ENCODE results near the gene RNU7-1. TPM values are rescaled to one million over a fixed set of nuclear protein-coding genes. Genes with fewer than 3 reads are reported as not detected.
A peak's percentile ranks its signal among the peaks of the same experiment; 100 is the strongest.

The RNU7-1 gene
- total and polyA plus RNA-seq, 2 experiments from 2014 or later: not detected

- Histone ChIP-seq H3K9me3 (ENCODE audit: low read depth) (no peaks in the 10 kb centered on the region), H3K9me2 (replicated peaks; ENCODE audit: insufficient read depth) (no peaks in the 10 kb centered on the region), H3K36me3 (replicated peaks; ENCODE audit: insufficient read depth, low read depth) (peaks cover 3% of the 10 kb centered on the region), H3K27ac (no peak overlapping the region), H3K79me2 (peaks cover 5% of the 10 kb centered on the region), H3K4me1 (ENCODE audit: insufficient read depth) (peaks cover 27% of the 10 kb centered on the region), H2AFZ (no peak overlapping the region), H4K20me1 (ENCODE audit: insufficient read depth, poor library complexity, severe bottlenecking) (no peaks in the 10 kb centered on the region), H3K27me3 (no peaks in the 10 kb centered on the region), H3K4me3 (no peak overlapping the region), H3K4me2 (no peak overlapping the region)
- TF ChIP-seq CTCF (IDR thresholded peaks at IDR 0.05; ENCODE audit: poor library complexity) (no peak), EZH2 (IDR thresholded peaks at IDR 0.05; ENCODE audit: borderline replicate concordance) (no peak), EZH2phosphoT487 (IDR thresholded peaks at IDR 0.05; ENCODE audit: low read depth, severe bottlenecking, unreplicated experiment) (no peak)
- 96% methylated on average over 6 of the region's 6 CpGs for WGBS (ENCODE audit: low lambda C conversion rate, missing lambda C conversion rate)
- DNase-seq (ENCODE audit: low spot score): no peak
Observed at GRCh38 chr12:6978188-6978587, 34.6 kb downstream of the RNU7-1 start.

- no peak overlapping the region for H2AFZ ChIP-seq
- H3K27me3 ChIP-seq: no peaks in the 10 kb centered on the region
- no peaks in the 10 kb centered on the region for H4K20me1 ChIP-seq (ENCODE audit: insufficient read depth, poor library complexity, severe bottlenecking)
- TF ChIP-seq EZH2 (IDR thresholded peaks at IDR 0.05; ENCODE audit: borderline replicate concordance) (no peak), CTCF (IDR thresholded peaks at IDR 0.05; ENCODE audit: poor library complexity) (no peak), EZH2phosphoT487 (IDR thresholded peaks at IDR 0.05; ENCODE audit: low read depth, severe bottlenecking, unreplicated experiment) (no peak)
- no peak overlapping the region for H3K4me2 ChIP-seq
- DNase-seq (ENCODE audit: low spot score): no peak
- no peak overlapping the region for H3K4me3 ChIP-seq
- H3K9me2 ChIP-seq (replicated peaks; ENCODE audit: insufficient read depth): no peaks in the 10 kb centered on the region
- peaks cover 3% of the 10 kb centered on the region for H3K36me3 ChIP-seq (replicated peaks; ENCODE audit: insufficient read depth, low read depth)
- peaks cover 27% of the 10 kb centered on the region for H3K4me1 ChIP-seq (ENCODE audit: insufficient read depth)
- peak overlapping the region; percentile 92 for H3K27ac ChIP-seq
- H3K79me2 ChIP-seq: peaks cover 2% of the 10 kb centered on the region
- H3K9me3 ChIP-seq (ENCODE audit: low read depth): no peaks in the 10 kb centered on the region
- 94% methylated on average over 3 of the region's 3 CpGs for WGBS (ENCODE audit: low lambda C conversion rate, missing lambda C conversion rate)
Observed at GRCh38 chr12:6978611-6979011, 35.0 kb downstream of the RNU7-1 start.

- Histone ChIP-seq H4K20me1 (ENCODE audit: insufficient read depth, poor library complexity, severe bottlenecking) (no peaks in the 10 kb centered on the region), H3K4me1 (ENCODE audit: insufficient read depth) (peaks cover 27% of the 10 kb centered on the region), H3K27me3 (no peaks in the 10 kb centered on the region), H3K27ac (peak overlapping the region; percentile 92), H3K4me2 (no peak overlapping the region), H2AFZ (no peak overlapping the region), H3K9me3 (ENCODE audit: low read depth) (no peaks in the 10 kb centered on the region), H3K79me2 (no peaks in the 10 kb centered on the region), H3K9me2 (replicated peaks; ENCODE audit: insufficient read depth) (no peaks in the 10 kb centered on the region), H3K36me3 (replicated peaks; ENCODE audit: insufficient read depth, low read depth) (peaks cover 3% of the 10 kb centered on the region), H3K4me3 (no peak overlapping the region)
- 95% methylated on average over 6 of the region's 6 CpGs for WGBS (ENCODE audit: low lambda C conversion rate, missing lambda C conversion rate)
- TF ChIP-seq EZH2phosphoT487 (IDR thresholded peaks at IDR 0.05; ENCODE audit: low read depth, severe bottlenecking, unreplicated experiment) (no peak), CTCF (IDR thresholded peaks at IDR 0.05; ENCODE audit: poor library complexity) (no peak), EZH2 (IDR thresholded peaks at IDR 0.05; ENCODE audit: borderline replicate concordance) (no peak)
- no peak for DNase-seq (ENCODE audit: low spot score)
Observed at GRCh38 chr12:6979021-6979420, 35.4 kb downstream of the RNU7-1 start.

GRCh38 chr12:6979453-6979852, 35.8 kb downstream of the RNU7-1 start:
- H3K36me3 ChIP-seq (replicated peaks; ENCODE audit: insufficient read depth, low read depth): peaks cover 3% of the 10 kb centered on the region
- H3K4me1 ChIP-seq (ENCODE audit: insufficient read depth): peaks cover 27% of the 10 kb centered on the region
- H3K4me3 ChIP-seq: no peak overlapping the region
- 91% methylated on average over 3 of the region's 3 CpGs for WGBS (ENCODE audit: low lambda C conversion rate, missing lambda C conversion rate)
- H4K20me1 ChIP-seq (ENCODE audit: insufficient read depth, poor library complexity, severe bottlenecking): no peaks in the 10 kb centered on the region
- no peaks in the 10 kb centered on the region for H3K9me3 ChIP-seq (ENCODE audit: low read depth)
- H3K27ac ChIP-seq: peak overlapping the region; percentile 92
- peaks cover 2% of the 10 kb centered on the region for H3K79me2 ChIP-seq
- no peaks in the 10 kb centered on the region for H3K9me2 ChIP-seq (replicated peaks; ENCODE audit: insufficient read depth)
- H3K4me2 ChIP-seq: no peak overlapping the region
- no peak for DNase-seq (ENCODE audit: low spot score)
- no peaks in the 10 kb centered on the region for H3K27me3 ChIP-seq
- TF ChIP-seq CTCF (IDR thresholded peaks at IDR 0.05; ENCODE audit: poor library complexity) (no peak), EZH2phosphoT487 (IDR thresholded peaks at IDR 0.05; ENCODE audit: low read depth, severe bottlenecking, unreplicated experiment) (no peak), EZH2 (IDR thresholded peaks at IDR 0.05; ENCODE audit: borderline replicate concordance) (no peak)
- no peak overlapping the region for H2AFZ ChIP-seq

Measured in hepatocyte (in vitro differentiated cells).